ENCODE results near the gene SCYL2.

Gene SCYL2

DNA sequence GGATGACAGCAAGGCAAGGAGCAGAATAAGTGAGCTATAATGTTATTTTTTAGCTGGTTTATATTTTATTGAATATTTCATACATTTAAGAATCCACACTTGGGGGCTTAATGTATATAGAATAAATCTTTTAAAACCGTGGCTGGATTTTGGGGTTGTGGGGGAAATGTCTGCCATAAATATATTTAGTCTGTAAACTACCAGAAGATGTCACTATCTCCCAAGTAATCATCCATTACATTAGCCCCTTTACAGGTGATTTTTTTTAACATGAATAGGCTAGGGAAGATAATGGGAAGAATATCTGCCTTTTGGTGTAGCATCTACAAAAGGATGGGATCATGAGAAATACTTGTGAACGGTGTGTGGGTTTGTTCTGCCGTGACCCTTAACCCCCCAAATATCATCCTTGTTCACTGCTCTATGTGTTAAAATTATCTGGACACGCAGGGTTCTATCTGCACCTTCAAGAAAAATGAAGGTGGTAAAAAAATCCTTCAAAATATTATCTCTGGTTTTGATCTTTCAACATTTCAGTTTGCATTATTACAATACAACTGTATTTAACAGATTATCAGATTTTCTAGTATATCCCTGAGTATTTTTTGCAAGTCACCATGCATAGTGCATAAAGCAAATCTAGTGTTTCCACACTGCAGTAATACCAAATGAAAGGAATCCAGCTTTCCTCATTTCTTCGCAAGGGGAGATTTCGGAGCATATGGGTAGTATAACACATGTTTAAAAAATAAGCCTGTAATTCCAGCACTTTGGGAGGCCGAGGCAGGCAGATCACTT is 81.9 kb downstream of the SCYL2 start:
- no peak overlapping the region for H2AFZ ChIP-seq (ENCODE audit: low read depth)
- H4K20me1 ChIP-seq (ENCODE audit: insufficient read depth), result no peaks in the 10 kb centered on the region
- no peak overlapping the region for H3K4me2 ChIP-seq
- H3K4me1 ChIP-seq (ENCODE audit: low read depth, poor library complexity, severe bottlenecking), result no peaks in the 10 kb centered on the region
- no peak overlapping the region for H3K4me3 ChIP-seq (IDR thresholded peaks at IDR 0.05; ENCODE audit: insufficient read depth, low read depth, low read length)
- peak; percentile 47 for TF ChIP-seq CTCF (conservative IDR thresholded peaks at IDR 0.05; ENCODE audit: low read depth, low read length)
- H3K9ac ChIP-seq, result no peak overlapping the region
- H3K27ac ChIP-seq, result no peak overlapping the region
- H3K27me3 ChIP-seq (ENCODE audit: insufficient read depth, low read depth), result no peaks in the 10 kb centered on the region
- no peaks in the 10 kb centered on the region for H3K36me3 ChIP-seq (ENCODE audit: insufficient read depth)
- no peaks in the 10 kb centered on the region for H3K79me2 ChIP-seq (ENCODE audit: insufficient read depth, low read depth)

- H3K79me2 ChIP-seq (ENCODE audit: insufficient read depth, low read depth), result no peaks in the 10 kb centered on the region
- no peak within 1 kb of the TSS for H3K4me3 ChIP-seq (IDR thresholded peaks at IDR 0.05; ENCODE audit: insufficient read depth, low read depth, low read length)
- no peak within 1 kb of the TSS for H3K9ac ChIP-seq
- H3K4me2 ChIP-seq, result no peak within 1 kb of the TSS
- TF ChIP-seq CTCF (conservative IDR thresholded peaks at IDR 0.05; ENCODE audit: low read depth, low read length), result no peak
- H4K20me1 ChIP-seq (ENCODE audit: insufficient read depth), result no peaks in the 10 kb centered on the region
- H3K36me3 ChIP-seq (ENCODE audit: insufficient read depth), result no peaks in the 10 kb centered on the region
- H2AFZ ChIP-seq (ENCODE audit: low read depth), result no peak within 1 kb of the TSS
- no peak within 1 kb of the TSS for H3K27ac ChIP-seq
- H3K27me3 ChIP-seq (ENCODE audit: insufficient read depth, low read depth), result no peaks in the 10 kb centered on the region
- no peaks in the 10 kb centered on the region for H3K4me1 ChIP-seq (ENCODE audit: low read depth, poor library complexity, severe bottlenecking)
These were observed 89.8 kb downstream of the SCYL2 start, which contains the start of gene SLC17A8 for GRCh38 chr12:100356644-100357223. TSS of gene SLC17A8 (plus strand) at chr12:100357074. CDS start at chr12:100357392, 318 bp downstream.

DNA sequence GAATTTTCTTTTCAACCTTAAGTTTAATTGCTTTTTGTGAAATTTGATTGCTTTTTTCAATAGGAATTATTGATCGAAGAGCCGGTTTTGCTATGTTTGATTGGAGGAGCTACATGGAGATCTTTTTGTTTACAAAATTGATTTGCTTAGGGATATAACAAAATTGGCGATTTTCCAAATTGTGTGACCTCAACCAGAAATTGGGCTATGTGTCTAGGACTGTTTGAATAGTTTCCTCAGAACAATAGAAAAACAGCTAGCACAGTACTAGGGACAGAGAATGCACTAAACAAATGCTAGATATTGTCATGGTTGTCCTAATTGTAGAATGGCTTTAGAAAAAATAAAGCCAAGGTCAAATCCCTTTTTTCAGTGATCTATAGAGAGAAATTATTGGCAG is 92.3 kb downstream of the SCYL2 start:
- TF ChIP-seq CTCF (conservative IDR thresholded peaks at IDR 0.05; ENCODE audit: low read depth, low read length), result no peak
- Histone ChIP-seq H2AFZ (ENCODE audit: low read depth) (no peak overlapping the region), H4K20me1 (ENCODE audit: insufficient read depth) (no peaks in the 10 kb centered on the region), H3K27ac (no peak overlapping the region), H3K36me3 (ENCODE audit: insufficient read depth) (no peaks in the 10 kb centered on the region), H3K9ac (no peak overlapping the region), H3K4me1 (ENCODE audit: low read depth, poor library complexity, severe bottlenecking) (no peaks in the 10 kb centered on the region), H3K79me2 (ENCODE audit: insufficient read depth, low read depth) (no peaks in the 10 kb centered on the region), H3K4me2 (no peak overlapping the region), H3K27me3 (ENCODE audit: insufficient read depth, low read depth) (no peaks in the 10 kb centered on the region), H3K4me3 (IDR thresholded peaks at IDR 0.05; ENCODE audit: insufficient read depth, low read depth, low read length) (no peak overlapping the region)

- no peak for TF ChIP-seq CTCF (conservative IDR thresholded peaks at IDR 0.05; ENCODE audit: low read depth, low read length)
- no peaks in the 10 kb centered on the region for H3K36me3 ChIP-seq (ENCODE audit: insufficient read depth)
- H3K79me2 ChIP-seq (ENCODE audit: insufficient read depth, low read depth), result no peaks in the 10 kb centered on the region
- no peak overlapping the region for H3K4me3 ChIP-seq (IDR thresholded peaks at IDR 0.05; ENCODE audit: insufficient read depth, low read depth, low read length)
- H3K27ac ChIP-seq, result no peak overlapping the region
- no peak overlapping the region for H3K9ac ChIP-seq
- no peaks in the 10 kb centered on the region for H3K4me1 ChIP-seq (ENCODE audit: low read depth, poor library complexity, severe bottlenecking)
- H3K27me3 ChIP-seq (ENCODE audit: insufficient read depth, low read depth), result no peaks in the 10 kb centered on the region
- H2AFZ ChIP-seq (ENCODE audit: low read depth), result no peak overlapping the region
- no peak overlapping the region for H3K4me2 ChIP-seq
- no peaks in the 10 kb centered on the region for H4K20me1 ChIP-seq (ENCODE audit: insufficient read depth)
These were observed 92.8 kb downstream of the SCYL2 start for GRCh38 chr12:100359822-100360221.

Measured in KMS-11 (cell line).